ENCODE results near the gene HRH4.

The HRH4 gene, protein sequence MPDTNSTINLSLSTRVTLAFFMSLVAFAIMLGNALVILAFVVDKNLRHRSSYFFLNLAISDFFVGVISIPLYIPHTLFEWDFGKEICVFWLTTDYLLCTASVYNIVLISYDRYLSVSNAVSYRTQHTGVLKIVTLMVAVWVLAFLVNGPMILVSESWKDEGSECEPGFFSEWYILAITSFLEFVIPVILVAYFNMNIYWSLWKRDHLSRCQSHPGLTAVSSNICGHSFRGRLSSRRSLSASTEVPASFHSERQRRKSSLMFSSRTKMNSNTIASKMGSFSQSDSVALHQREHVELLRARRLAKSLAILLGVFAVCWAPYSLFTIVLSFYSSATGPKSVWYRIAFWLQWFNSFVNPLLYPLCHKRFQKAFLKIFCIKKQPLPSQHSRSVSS

DNA sequence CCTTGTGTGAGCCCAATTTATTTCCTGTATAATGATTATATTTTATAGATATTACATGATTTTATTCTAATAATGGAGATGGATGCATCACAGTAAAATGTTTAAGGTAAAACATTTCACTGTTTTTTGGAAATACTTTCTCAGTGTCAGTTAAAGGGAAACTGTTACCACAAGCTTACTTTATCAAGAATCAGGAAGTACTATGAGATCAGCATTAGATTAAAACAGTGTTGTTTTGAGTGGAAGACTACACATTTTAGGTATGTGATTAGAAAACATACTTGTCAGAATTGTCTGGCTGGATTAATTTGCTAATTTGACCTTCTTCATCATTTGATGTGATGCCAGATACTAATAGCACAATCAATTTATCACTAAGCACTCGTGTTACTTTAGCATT is at the start of gene HRH4:
Gene HRH4, plus strand, starts transcription at position 250 of the 400 bp plus-strand sequence. Its CDS starts 92 bp downstream, at position 342.
- no peak for DNase-seq

DNA sequence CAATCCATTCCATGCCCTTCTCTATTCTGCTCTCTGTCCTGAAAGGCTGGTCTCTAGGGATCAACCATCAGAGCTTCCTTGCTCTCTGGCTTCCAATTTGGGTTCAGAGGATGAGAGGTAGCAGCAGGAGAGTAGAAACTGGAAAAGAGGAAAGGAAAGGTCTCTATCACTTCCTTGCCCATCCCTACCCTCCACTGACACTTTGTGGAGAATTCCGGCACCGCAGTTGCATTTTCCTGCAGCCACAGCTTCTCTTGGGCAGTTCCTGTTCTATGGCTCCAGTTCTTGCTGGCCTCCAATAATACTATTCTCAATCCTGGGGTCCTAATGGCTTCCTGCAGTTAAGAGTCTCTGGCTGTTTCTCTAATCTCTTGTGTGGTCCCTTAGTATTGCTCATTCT is 47.3 kb upstream of the HRH4 start:
- peak; percentile 29 for DNase-seq

DNA sequence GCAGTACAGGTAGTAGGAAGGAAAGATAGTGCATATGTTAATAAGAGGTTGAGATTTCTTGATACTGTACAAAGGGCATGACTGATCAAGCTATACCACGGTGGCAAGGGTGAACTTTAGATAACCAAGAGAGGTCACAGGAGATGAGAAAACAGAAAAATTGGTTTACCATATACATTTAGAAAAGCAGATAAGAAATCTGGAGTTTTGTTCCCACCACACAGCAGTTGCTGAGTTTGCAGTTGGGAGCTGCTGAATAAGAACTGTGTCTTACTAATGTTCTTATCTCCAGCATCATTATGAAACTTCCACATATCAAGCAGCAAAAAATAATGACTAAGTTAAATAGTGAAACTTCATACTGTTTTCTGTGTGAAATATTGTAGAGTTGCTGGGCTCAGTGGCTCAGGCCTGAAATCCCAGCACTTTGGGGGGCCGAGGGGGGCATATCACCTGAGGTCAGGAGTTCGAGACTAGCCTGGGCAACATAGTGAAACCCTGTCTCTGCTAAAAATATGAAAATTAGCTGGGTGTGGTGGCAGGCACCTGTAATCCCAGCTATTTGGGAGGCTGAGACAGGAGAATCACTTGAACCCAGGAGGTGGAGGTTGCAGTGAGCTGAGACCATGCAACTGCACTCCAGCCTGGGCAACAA is 46.0 kb upstream of the HRH4 start:
- no peak for DNase-seq

DNA sequence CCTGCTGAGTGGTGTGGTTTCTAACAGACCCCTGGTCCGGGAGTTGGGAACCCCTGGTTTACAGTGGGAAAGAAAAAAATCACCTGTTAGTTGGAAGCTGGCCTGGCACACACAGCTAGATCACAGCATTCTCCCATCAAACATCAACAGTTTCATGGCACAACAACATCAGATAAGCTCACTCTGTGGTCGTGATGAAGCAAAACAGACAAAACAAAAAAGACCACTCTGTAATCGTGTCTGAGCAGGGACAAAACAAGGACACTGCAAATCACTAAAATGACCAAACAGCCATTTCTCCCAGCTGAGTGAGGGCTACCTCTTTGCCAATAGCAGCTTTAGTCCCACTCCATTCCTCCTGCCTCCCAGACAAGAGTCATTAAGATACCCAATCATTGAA is 43.0 kb upstream of the HRH4 start:
- DNase-seq, result peak; percentile 79

DNA sequence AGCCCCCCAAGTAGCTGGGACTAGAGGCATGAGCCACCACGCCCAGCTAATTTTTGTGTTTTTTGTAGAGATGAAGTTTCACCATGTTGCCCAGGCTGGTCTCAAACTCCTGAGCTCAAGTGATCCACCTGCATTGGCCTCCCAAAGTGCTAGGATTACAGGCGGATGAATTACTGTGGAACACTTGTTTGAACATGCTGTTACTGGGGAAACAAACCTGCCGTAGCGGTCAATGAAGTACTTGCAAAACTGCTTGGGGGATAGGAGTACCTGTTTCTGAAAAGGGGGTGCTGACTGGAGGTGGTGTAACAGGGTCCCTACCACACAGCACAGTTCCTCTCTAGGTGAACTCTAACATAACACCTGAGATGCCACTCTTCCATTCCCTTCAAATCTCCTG is 39.9 kb upstream of the HRH4 start:
- no peak for DNase-seq

DNA sequence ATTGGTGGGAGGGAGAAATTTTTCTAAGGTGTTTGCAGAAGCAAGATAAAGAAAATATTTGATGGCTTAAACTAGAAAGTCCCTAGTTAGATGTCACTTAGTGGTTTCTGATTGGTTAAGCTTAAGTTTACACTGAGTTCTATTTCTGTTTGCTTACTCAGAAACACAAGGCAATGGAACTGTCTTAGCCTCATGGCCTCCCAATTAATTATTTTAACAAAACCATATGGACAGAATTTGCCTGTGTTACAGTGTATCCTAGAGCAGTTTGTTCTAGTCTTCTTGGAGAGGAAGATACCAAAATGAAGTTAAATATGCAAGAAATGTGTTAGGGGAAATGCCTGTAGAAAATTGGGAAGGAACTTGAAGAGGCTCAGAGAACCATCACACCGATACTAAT is 38.6 kb upstream of the HRH4 start:
- DNase-seq, result no peak

DNA sequence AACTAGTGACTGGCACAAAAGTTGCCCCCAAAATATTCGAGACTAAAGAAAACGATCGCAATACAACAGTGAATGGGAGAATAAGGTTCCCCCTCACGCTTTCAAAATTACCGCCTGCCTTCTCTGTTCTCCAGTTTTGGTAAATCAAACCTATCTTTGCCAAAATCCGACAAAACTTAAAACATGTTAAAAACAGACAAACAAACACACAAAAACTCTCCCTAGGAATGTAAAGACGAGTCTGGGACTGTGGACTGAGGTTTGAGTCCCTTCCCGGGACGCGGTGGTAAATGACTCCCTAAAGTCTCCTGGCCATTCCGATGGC is 34.4 kb upstream of the HRH4 start:
- DNase-seq, result no peak

DNA sequence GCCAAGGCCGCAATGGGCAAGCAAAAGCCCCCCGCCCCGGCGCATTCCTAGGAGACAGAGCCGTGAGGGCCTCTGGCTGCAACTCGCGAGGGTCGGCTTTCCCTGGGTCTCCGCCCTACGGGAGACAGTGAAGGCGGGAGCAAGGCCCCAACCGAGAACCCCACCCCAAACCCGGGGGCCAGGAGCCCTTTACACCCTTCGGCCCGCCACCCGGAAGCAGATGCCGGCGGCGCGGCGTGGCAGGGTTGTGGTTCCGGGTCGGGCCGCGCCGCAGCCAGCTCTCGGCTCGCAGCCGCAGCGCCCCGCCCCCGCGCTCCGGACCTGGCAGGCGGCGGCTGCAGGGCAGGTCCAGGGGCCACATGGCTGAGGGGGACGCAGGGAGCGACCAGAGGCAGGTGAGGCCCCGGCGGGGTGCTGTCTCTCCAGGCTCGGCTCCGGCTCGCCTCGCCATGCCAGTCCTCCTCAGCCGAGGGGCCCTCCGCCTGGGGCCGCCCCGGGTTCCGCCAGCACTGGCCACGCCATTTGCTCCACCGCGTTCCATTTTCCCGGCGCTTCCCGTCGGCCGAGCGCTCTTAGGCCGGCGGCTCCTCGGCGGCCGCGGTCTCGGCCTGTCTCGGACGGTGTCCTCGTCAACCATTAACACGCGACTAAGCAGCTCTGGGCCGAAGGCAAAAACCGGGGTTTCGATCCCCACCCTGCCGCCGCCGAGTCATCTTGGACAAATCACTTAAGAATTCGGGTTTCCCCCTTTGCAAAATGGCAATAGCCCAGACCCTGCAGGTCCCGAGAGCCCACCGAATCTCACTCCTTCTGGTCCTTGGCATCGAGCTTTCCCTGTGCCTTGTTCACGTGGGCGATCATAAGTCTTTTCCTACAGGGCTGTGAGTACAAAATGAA is 33.8 kb upstream of the HRH4 start, which contains the start of gene IMPACT:
Gene IMPACT, plus strand, starts transcription at position 273 of the 897 bp plus-strand sequence. Its CDS starts 87 bp downstream, at position 360.
- peak; percentile 96 for DNase-seq

DNA sequence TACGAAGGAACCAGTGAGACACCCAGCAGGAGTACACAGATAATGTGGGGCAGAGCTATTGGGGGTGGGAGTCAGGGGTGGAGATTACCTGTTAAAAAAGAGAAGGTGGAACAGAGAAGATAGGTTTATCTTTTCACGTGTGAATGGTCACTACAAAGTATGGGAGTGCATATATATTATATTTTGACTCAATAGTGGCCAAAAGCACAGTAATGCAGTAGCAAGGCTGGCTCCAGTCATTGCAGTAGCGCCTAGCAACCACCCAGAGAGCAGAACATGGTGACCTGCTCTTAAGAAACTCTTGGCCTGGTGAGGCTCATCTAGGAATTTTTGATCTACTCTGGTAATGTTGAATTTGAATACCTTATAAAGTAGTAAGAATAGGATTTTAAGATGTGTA is 33.0 kb upstream of the HRH4 start:
- DNase-seq, result peak; percentile 70

DNA sequence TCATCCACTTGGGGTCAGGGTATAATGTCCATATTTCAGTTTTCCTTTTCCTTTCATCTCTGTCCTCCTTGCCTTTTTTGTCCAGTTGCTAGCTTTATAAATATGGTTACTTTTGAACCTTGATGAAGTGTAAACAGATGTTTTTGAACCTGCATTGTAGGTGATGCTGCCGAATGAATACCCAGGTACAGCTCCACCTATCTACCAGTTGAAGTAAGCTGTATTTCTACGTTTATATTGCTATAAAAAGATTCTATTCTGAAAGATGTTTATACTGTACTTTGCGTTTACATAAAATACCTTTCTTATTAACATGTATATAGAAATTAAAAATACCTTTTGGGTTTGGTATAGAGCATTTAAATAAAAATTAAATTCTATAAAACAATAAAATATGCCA is 31.7 kb upstream of the HRH4 start:
- peak; percentile 31 for DNase-seq

DNA sequence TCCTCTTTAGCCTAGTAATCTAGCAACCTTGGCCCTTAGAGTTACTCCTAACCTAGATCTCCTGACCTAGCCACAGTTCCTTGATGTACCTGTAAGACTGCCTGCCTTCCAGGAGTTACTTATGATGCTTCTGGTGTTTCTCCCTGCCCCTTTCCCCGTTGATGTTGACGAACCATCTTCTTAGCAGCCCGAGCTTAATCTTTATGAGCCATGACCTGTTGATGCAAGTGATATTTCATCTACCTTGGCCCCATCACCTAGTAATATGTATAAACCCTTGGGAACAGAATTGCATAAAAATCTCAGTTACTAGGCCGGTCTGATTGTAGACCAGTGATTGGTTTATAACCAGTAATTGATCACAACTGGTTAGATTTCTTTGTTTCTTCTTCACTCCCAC is 31.2 kb upstream of the HRH4 start:
- DNase-seq, result no peak

DNA sequence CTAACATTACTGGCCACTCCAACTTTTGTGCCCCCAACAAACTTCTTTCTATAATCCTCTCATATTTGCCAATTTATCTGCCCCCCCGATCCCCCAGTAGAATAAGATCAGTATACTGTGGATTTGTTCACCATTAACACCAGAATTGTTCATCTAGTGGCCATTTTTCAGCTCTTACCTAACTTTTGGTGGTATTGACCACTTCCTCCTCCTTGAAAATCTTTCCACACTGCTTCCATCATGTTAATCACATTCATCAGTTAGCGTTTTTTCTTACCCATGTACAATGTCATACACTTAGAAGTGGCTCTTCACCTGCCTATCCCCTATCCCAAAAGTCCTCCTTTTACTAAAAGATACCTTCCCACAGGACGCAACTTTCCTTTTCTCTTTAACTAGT is 27.8 kb upstream of the HRH4 start:
- no peak for DNase-seq

DNA sequence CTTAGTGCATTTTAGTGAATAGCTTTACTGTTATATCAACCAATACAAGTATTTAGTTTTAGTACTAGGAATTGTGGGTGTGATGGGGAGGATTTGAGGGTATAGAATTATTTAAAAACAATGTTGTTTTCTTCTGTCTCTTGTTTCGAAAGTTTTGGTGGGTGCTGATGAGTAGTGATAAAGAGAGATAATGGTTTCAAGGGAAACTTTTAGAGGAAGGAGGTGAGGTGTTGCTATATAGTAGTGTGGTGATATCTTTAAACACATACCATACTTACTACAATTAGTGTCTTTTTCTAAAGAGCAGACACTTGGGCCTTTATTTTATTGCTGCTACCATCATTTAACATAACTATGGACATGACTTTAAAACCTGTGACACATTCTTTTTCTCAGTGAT is 23.5 kb upstream of the HRH4 start:
- DNase-seq, result no peak

DNA sequence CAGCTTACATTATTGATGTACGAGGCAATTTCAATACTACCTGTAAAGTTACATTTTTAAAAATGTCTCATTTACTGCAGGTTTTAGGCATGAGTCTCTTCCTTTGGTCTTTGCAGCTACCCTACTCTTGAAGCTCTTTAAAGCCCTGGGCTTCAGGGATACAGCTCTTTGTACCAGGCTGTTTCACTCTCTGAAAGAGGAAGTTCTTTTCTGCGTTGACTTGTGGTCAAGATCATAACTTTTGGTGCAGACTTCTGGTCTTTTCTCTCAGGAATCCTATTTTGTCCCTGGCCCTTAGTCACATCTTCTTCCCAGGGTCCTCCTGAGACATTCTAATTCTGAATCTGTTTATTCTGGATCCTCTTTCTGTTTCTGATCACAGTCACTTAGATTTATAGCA is 16.6 kb upstream of the HRH4 start:
- DNase-seq, result peak; percentile 92

DNA sequence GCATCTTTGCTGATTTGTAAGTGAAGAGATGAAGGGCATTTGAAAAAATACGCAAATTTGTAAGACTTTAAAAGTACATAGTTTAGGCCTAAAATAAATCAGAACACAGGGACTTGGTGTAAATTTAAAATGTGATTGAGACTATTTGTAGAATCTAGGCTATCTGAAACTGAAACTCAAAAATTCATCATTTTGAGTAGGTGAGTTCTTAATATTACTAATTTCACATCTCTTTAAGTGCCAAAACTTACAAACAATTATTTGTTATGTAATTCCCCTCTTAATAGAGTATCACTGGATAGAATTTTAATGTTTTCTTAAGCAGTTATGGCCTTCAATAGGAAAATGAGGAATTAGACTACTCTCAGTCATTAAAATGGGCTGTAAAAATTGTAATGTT is 14.0 kb upstream of the HRH4 start:
- DNase-seq, result no peak

DNA sequence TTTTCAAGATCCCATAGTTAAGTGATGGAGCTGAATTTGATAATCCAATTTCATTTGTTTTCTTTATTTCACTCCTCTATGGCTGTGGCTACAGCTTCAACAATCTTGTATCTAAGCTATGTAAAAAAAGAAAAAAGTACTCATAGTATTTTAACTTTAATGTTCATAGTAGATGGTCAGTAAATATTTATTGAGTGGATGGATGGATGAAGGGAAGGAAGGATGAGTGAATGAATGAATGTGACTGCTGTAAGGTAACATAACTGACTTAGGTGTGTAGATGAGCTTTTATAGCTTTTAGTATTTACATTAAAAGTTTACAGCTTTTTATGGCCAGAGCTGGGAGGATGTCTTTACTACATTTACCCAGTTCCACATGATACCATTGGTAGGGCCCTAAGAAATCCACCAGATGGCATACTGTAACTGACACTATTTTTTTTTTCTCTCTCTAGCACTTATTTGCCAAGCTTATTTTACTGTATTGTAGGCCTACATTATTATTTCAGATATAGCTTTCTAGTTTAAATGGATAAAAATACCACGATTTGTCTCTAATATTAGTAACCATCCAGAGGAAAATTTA is 13.4 kb upstream of the HRH4 start:
- no peak for DNase-seq

DNA sequence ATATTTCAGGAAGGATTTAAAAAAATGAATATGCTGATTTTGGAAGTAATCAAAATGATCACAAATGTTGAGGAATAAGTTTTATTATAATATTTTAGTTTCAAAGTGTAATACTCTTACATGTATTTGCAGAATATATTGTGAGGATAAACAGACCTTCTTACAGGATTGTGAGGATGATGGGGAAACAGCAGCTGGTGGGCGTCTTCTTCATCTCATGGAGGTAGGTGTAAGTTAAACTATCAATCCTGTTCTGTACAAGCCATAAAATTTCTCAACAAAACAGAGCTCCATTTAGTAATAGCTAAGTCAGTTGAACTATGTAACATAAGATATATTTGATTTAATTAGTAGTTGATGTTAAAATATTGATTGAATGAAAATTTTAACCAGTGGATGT is 12.5 kb upstream of the HRH4 start:
- DNase-seq, result no peak

DNA sequence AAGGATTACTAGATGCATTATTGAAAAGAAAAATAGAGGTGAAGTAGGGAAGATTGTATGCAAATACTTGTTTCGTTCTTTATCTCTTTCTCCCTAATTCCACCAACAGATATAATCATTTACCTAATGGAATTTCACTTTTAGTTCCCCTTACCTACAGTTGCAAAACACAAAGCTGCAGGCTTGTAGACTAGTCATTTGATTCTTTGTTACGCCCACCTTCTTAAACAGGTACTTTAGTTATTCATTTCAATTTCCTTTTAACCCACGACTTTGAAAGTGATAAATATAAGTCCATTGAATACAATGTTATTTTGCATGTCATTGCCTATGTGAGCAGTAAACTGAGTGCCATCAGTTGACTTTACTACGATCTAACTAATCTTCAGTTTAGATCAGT is 3.9 kb upstream of the HRH4 start:
- DNase-seq, result no peak

DNA sequence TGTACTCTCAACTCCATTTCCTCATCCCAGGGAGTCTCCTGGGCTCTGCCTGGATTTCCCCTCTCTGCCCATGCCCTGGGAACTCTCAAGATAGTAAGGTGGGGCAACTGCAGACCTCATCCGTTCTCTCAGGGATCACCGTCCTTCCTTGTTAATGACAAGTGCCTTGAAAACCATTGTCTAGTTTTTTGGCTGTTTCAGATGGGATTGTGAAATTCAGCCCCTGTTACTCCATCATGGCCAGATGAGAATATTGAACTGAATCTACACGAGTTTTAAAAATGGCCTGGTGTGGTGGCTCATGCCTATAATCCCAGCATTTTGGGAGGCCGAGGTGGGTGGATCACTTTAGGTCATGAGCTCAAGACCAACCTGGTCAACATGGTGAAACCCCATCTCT is 665 bp upstream of the HRH4 start:
- DNase-seq, result no peak

DNA sequence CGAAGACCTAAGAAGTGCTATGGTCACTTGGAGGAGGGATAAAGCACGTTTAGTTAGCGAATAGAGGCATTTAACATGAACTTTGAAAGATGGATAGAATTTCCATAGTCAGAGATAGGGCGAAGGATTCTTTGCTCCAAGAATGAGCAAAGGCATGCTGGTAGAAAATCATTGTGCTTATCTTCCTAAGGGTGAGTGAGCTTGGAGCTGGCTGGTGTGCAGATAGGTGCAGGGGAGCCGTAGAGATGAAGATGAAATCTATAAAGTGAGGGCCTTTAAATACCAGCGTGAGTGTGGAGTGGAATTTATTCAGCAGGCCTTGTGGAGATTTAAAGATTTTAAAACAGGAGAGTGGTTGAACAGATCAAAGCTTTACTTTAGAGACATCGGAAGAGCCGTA is 1.6 kb downstream of the HRH4 start:
- DNase-seq, result no peak

DNA sequence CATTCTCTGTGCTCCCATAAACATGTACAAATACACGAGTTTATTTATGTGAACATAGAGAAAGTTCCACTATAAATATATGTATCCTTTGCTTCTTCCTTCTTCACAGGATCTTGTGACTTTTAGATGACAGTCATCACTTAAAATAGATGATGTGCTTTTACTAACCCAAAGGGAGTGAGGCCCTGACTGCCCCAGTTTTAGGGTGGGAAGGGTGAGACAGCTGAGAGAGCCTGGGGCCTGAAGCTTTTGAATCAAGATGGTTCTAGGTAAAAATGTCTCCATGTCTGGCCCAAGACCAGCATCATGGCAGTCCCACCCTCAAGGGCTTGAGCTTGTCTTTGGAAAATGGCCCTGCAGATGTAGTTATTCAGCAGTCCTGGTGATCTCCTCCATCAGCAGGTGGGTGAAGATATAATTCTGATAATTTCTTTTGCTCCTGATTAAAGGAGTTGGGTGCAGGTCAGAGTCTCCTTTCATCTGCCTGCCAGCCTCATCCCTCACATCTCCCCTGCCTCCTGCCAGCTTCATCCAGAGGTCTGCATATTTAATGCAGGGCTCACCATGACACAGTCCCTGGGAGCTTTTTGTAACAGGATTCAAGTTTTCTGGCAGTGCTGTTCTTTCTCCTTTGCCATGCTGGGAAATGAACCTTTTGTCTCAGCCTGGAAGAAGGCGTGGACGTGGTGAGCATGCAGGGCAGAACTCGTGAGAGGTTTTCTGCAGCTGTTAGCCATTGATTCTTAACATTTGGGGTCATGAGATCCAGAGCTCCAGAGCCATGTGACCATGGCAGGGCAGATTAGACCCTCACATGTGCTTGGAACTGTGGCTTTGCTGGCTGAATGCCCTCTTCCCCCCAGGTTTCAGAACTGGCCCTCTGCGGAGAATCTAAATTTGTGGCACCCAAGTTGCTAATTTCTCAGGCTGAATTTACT is 2.7 kb downstream of the HRH4 start:
- no peak for DNase-seq

DNA sequence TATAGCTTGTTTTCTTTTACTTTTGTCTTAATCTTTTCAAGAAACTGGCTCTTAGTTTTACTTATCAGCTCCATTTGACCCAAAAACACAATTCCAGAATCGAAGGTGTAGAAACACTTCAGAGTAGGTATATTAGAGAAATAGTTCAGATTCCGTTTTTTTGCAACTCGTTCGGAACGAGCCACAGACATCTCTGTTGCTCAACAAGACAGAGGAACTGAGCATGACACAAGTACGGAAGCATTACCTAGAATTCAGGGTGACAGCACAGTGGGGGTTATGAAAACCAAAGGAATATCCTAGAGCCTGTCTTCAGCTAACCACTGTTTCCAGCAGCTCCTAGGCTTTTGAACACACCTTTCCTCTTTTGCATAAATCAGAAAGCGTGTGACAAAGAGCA is 5.0 kb downstream of the HRH4 start:
- no peak for DNase-seq

Measured in OCI-M1 (cell line).